Kidney epithelial cell (primary cell): ENCODE results near the gene ZNF837. TPM values are rescaled to one million over a fixed set of nuclear protein-coding genes. Genes with fewer than 3 reads are reported as not detected.
"Not testable (repeated sequence)": the region's sequence is repeated elsewhere in the genome, so short reads cannot be mapped to it uniquely, and the experiment has no call there.

Experiments used
- DNase-seq: peaks from one replicate; pipeline ENCODE4 v3.0.0-alpha.2; 2010; ENCODE audit warnings: low read depth
- H3K27me3 ChIP-seq: 2 replicates; pipeline ENCODE4 v1.6.0; 2011; ENCODE audit warnings: low read length; ENCODE audit not compliant: control insufficient read depth, insufficient read depth
- H3K36me3 ChIP-seq: 2 replicates; pipeline ENCODE4 v1.5.1; 2011; ENCODE audit warnings: low read length; ENCODE audit not compliant: control insufficient read depth, insufficient read depth
- H3K4me3 ChIP-seq: 2 replicates; pipeline ENCODE4 v1.5.1; 2011; ENCODE audit warnings: low read depth, mild to moderate bottlenecking, control low read depth, low read length
- total RNA-seq: library from RNA; depleted of rRNA; stranded (reverse); fragments of >200 nt; gene quantifications from 2 replicates; pipeline ENCODE4 v1.2.3, GENCODE V29; 2015
- TF ChIP-seq, protein P1 (sequence below): IDR thresholded peaks from 2 replicates; pipeline ENCODE4 v1.5.1; 2011; ENCODE audit warnings: mild to moderate bottlenecking, moderate library complexity, low read length, control low read depth, inconsistent platforms; ENCODE audit not compliant: insufficient read depth, poor library complexity, severe bottlenecking

The ZNF837 gene
- total RNA-seq, 1 donor from 2014 or later = 4.3 TPM

DNA sequence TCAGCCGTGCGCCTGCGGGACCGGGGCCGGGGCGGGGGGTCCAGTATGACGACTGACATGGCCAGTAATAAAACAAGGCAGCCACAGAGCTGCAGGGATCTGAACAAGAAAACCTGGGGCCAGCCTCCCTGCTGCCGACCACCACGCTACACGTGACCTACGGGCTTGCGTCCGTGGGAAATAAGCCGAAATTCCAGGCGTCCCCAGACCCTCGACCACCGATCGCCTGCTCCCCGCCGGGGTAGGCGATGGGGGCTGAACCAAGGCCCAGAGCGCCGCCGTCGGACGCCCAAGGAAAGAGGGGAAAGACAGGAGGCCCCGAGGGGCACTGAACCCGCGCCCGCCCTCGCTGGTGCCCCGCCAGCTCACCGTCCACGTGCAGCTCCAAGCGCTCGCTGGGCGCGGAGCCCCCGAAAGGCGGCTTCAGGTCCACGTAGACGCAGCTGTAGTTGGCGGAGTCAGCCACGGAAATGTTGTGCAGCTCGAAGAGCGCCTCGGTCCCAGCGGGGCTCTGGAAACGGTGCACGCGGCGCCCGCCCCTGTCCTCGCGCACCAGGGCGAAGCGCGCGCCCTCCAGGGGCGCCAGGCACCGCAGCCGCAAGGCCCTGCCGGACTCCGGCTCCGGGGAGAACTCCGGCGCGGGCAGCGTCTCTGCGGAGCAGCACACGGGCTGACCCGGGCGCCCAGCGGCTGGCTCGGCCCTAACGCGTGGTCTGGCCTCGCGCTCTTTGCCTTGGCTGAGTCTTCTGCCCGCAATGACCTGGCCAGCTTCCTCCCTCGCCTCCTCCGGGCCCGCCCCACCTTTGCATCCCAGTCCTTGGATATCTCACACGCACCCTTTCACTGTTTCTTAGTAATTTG is 30.6 kb downstream of the ZNF837 start:
- DNase-seq = no peak
- TF ChIP-seq, protein P1, sequence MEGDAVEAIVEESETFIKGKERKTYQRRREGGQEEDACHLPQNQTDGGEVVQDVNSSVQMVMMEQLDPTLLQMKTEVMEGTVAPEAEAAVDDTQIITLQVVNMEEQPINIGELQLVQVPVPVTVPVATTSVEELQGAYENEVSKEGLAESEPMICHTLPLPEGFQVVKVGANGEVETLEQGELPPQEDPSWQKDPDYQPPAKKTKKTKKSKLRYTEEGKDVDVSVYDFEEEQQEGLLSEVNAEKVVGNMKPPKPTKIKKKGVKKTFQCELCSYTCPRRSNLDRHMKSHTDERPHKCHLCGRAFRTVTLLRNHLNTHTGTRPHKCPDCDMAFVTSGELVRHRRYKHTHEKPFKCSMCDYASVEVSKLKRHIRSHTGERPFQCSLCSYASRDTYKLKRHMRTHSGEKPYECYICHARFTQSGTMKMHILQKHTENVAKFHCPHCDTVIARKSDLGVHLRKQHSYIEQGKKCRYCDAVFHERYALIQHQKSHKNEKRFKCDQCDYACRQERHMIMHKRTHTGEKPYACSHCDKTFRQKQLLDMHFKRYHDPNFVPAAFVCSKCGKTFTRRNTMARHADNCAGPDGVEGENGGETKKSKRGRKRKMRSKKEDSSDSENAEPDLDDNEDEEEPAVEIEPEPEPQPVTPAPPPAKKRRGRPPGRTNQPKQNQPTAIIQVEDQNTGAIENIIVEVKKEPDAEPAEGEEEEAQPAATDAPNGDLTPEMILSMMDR = no peak
- no peak overlapping the region for H3K4me3 ChIP-seq
- peaks cover 62% of the 10 kb centered on the region for H3K27me3 ChIP-seq
- H3K36me3 ChIP-seq = no peaks in the 10 kb centered on the region

GRCh38 chr19:58349590-58349989 is 31.2 kb downstream of the ZNF837 start:
- Histone ChIP-seq H3K27me3 (peaks cover 59% of the 10 kb centered on the region), H3K36me3 (no peaks in the 10 kb centered on the region), H3K4me3 (no peak overlapping the region)
- TF ChIP-seq, protein P1 = no peak
- no peak for DNase-seq

DNA sequence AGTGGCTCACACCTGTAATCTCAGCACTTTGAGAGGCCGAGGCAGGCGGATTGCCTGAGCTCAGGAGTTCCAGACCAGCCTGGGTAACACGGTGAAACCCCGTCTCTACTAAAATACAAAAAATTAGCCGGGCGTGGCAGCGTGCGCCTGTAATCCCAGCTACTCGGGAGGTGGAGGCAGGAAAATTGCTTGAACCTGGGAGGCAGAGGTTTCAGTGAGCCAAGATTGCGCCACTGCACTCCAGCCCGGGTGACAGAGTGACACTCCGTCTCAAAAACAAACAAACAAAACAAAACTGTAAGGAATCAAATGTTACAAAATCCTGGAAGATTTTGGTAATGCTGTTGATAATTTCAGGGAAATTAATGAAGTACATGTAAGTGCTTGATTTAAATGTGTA is 32.8 kb downstream of the ZNF837 start:
- H3K4me3 ChIP-seq = peak overlapping the region; percentile 47
- H3K36me3 ChIP-seq, DNase-seq: not testable (repeated sequence)
- peaks cover 52% of the 10 kb centered on the region for H3K27me3 ChIP-seq

DNA sequence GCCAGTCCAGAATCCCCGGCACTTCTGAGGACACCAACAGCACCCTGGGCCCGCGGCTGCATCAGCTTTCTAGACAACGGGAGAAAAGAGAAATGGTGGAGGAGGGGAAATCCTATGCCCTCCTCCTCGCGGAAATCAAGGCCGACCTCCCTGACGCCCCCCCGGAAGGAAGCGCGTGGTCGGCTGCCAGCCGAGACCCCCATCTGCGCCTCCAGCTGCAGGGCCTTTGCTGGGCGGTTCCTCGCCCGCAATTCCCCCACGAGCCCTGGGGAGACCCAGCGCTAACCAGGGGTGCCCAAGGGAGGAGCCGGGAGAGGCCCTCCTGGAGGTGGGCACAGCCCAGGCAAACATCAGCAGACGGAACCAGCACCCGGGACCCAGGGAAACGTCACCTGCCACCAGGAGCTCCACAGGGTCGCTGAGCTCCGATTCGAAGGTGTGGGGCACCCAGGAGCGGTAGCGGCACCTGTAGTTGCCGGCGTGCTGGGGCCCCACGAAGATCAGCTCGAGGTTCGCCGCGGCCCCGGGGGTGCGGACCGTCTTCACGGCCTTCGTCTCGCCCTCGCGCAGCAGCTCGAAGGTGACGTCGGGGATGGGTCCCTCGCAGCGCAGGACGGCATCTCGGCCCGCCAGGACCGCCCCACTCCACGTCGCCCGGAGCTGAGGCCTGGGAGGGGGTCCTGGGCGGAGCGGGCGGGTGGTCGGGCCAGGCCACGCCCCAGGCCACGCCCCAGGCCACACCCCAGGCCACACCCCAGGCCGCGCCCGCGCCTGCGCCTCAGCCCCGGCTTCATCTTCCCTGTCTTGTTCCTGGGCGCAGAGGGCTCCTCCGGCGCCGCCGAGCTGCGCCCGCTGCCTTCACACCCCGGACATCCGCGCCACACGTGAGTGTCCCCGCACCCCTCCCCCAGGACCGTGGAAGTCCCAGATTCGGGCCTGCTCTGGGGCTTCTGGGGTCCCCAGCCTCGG is 33.6 kb downstream of the ZNF837 start:
- Histone ChIP-seq H3K4me3 (peak overlapping the region; percentile 47), H3K27me3 (peaks cover 45% of the 10 kb centered on the region), H3K36me3 (no peaks in the 10 kb centered on the region)
- no peak for DNase-seq
- TF ChIP-seq, protein P1 = no peak

DNA sequence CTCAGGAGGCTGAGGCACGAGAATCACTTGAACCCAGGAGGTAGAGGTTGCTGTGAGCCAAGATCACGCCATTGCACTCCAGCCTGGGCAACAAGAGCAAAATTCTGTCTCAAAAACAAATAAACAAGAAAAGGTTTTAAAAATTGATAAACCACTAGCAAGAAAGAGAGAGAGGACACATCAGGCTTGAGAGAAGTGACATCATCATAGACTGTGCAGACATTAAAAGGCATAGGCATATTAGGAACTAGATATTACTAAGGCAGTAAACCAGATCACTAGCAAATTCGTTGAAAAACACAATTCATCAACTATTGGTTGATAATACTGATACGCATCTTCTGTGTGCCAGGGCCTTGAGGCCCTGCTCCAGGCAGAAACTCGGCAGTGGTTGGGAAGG is 35.3 kb downstream of the ZNF837 start:
- no peak overlapping the region for H3K4me3 ChIP-seq
- TF ChIP-seq, protein P1 = no peak
- no peaks in the 10 kb centered on the region for H3K36me3 ChIP-seq
- DNase-seq = no peak
- H3K27me3 ChIP-seq = peaks cover 32% of the 10 kb centered on the region
